GM18858 (cell line): ENCODE results near the gene GAL3ST1.

Experiments used
- ATAC-seq: cut with Tn5 transposase; IDR thresholded peaks from one replicate; pipeline ENCODE4 v1.9.1; 2021; ENCODE audit not compliant: unreplicated experiment

The GAL3ST1 gene

DNA sequence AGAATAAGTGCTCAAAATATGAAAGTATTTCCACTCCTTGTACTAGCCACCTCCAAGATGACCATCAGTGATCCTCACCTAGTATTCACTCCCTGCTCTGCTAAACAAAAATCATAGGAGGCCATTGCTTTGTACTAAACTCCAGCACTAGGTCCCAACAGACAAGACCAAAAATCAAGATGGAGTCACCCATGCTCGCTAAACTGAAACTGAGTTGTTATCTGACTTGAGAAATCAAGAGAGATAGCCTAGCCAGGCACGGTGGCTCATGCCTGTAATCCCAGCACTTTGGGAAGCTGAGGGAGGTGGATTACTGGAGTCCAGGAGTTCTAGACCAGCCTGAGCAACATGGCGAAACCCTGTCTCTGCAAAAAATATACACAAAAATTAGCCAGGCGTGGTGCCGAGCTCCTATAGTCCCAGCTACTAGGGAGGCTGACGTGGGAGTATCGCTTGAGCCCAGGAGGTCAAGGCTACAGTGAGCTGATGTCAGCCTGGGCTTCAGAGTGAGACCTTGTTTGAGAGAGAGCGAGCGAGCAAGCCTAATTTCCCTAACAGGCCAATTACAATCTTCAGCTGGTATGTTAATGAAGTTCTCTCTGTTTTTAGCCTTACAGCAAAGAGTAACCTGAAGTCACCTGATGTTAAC is 37.3 kb downstream of the GAL3ST1 start:
- ATAC-seq: no peak

DNA sequence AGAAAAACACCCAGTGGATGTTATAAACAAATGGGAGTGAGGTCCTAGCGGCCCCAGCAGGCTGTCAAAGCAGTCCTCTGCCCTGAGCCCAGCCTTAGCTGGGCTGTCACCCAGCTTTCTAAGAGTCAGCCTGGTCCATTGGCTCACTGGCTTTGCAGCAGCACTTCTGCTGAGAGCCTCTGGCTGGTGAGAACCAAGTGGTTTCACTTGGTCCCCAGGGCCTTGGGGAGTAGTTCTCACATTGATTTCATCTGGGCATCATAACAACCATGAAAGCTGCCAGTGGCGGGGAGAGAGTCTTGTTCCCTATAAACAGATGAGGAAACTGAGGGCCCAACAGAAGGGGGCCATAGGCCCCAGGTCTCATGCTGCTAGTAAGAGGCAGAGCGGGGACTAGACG is 39.3 kb downstream of the GAL3ST1 start:
- ATAC-seq: no peak

DNA sequence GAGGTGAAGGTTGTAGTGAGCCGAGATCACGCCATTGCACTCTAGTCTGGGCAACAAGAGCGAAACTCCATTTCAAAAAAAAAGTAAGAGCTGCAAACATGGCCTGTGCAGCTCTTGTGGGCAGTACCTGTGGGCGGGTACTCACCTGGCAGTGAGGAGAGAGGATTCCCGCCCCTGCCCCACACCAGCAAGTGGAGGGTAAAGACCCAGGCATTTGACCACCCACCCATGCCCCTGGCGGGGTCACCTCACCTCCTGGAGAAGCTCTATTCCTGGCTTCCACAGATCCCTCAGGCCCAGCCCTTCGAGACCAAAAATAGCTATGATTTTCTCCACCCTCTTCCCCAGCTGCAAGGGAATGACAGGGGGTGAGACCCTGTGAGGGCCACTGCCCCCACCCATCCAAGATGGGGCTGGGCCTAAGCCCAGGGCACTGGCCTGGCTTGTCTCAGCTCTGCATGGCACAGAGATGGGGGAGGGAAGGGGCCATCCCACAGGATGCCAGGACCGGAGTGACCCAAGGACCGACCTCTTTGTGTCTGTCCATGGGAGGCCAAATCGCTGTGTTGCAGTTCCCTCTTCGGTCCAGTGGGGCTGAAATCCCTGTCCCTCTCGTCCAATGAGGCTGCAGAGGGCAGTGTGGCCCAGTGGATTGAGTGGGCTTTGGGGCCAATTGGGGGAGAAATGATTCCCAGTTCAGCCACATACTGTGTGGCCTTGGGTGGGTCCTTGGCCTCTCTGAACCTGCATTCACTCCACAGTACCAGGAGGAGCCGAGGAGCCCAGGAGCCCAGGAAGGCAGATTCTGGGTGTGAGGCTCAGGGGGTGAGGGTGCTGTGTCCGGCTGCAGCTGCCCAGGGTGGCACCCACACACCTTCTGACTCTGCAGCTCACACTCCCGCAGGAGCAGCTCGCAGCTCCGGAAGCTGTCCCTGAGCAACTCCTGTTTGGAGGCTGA is 42.5 kb downstream of the GAL3ST1 start:
- no peak for ATAC-seq

DNA sequence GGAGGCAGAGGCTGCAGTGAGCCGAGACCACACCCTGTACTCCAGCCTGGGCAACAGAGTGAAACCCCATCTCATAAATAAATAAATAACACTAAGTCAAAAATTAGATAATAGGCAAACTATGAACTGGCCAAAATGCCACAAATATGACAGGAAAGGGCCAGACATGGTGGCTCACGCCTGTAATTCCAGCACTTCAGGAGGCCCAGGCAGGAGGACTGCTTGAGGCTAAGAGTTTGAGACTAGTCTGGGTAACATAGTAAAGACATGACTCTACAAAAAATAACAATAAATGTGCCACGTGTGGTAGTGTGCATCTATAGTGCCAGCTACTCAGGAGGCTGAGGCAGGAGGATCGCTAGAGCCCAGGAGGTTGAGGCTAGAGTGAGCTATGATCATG is 47.8 kb downstream of the GAL3ST1 start:
- ATAC-seq: no peak

DNA sequence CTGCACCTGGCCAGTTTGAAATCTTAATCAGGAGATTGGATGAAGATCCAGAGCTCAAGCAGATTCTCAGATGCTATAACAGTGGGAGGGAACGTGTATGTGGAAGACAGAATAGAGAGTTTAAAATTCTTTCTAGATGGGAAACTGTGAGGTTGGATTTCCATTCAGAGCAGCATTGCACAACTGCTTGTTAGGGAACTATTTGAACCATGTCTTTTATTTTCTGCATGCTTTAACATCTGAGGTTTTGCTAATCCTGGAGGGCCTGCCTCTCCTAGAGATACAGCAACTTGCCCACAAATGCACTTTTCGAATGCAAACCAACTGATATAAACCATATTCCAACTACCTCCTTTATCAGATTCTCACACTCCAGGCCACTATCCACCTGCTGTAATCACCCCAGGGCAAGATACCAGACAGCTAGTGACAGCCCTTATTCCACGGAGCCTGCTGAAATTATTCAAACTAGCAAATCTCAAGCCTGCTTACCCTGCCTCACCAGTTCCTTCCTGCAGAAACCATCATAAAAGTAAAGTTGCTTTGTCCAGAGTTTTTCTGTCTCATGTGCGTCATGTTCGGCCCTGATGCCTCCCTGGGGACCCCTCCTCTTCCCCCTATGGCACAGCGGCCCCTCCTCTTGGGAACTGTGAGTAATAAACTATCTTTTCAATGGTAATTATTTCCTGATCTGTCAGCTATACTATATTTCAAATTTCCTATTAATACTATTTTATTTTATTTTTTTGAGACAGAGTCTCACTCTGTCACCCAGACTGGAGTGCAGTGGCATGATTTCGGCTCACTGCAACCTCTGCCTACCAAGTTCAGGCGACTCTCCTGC is 50.6 kb downstream of the GAL3ST1 start:
- no peak for ATAC-seq

DNA sequence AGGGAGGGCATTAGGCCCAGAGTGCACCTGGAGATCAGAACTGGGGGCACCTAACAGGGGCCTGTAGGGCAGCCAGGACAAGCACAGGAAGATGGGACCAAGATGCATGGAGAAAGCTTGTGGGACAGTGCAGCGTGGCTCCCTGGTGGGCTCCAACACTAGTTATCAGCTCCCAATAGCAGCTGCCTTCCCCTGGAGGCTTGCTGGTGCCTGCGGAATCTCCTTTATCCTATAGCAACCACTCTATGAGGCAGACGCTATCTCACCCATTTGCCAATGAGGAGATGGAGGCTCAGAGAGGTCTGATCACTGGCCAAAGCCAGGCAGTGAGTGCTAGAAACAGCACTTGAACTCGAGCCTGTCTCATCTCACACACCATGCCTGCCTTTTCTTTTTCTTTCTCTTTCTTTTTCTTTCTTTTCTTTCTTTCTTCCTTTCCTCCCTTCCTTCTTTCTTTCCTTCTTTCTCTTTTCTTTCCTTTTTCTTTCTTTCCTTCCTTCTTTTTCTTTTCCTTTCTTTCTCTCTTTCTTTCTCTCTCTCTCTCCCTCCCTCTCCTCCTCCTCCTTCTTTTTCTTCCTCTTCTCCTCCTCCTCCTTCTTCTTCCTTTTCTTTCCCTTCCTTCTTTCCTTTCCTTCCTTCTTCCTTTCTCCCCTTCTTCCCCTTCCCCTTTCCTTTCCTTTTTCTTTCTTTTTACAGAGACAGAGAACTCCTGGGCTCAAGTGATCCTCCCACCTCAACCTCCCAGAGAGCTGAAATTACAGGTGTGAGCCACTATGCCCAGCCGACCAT is 52.9 kb downstream of the GAL3ST1 start:
- no peak for ATAC-seq

DNA sequence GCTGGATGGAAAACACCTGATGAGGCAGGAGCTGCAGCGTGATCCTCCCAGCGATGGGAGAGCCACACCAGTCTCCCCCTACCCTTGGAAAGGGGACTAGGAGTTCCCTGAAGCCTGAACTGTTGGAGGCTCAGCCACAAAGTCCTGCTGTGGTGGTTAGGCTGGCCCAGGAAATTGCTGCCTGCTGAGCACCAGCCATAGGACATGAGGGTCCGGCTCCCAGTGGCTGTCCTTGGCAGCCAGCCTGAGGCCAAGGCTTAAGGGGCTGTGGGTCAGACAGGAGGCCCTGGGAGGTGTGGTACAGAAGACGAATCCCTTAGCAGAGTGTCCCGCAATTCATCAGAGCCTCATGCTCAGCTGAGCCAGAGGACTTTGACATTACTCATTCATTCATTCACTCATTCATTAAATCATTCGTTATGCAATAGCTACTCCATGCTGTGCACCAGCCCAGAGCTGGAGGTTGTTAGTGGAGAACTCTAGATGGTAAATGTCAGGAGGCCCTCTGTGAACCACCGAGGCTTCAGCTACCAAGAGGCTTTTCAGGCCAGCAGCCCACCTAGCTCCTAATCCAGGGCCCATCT is 54.5 kb downstream of the GAL3ST1 start:
- no peak for ATAC-seq

DNA sequence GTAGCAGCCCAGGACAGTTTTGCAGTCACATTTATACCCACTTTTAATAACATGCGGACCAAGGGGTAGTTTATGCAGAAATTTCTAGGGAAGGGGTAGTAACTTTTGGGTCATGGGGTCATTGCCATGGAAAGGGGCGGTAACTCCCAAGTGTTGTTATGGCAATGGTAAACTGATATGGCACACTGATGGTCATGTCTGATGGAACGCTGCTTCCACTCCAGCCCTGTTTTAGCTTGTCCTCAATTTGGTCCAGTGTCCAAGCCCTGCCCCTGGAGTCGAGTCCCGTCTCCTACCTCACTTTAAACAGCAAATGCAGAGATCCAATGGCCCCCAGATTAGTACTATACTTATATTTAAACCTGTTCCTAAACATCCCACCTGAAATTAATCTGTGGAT is 57.7 kb downstream of the GAL3ST1 start:
- ATAC-seq: no peak

DNA sequence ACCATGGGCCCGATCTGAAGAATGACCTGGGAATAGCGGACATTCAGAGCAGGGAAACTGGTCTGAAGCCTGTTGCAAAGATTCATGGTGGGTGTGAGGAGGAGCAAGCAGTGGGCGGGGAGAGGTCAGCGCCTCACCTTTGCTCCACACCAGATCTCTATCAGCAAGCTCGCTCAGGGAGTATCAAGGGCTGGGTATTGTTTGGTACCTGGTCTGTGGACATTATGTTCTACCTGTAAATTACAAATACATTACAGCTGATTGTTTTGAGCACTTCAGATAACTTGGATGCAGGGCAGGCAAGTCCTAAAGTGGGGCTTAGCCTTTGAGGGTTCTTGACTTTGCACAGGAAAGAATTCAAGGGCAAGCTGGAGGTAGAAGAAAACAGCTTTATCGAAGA is 58.2 kb downstream of the GAL3ST1 start:
- no peak for ATAC-seq

DNA sequence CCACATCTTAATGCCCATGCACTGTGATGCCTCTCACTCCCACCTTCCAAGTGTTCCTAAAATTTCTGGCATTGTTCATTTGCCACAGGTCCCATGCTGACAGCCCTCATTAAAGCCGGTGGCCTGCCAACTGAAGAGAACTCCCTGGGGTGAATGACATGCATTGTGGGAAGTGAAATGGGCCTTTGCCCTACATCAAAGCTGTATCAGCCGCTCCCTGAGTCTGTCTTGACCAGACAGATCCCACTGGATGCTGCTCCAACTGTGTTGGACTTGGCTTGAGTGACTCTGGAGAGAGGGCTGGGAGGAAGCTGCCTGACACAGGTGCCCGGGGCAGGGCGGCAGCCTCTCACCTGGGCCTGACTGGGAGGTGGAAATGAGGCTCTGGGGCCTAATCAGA is 60.2 kb downstream of the GAL3ST1 start:
- ATAC-seq: no peak

DNA sequence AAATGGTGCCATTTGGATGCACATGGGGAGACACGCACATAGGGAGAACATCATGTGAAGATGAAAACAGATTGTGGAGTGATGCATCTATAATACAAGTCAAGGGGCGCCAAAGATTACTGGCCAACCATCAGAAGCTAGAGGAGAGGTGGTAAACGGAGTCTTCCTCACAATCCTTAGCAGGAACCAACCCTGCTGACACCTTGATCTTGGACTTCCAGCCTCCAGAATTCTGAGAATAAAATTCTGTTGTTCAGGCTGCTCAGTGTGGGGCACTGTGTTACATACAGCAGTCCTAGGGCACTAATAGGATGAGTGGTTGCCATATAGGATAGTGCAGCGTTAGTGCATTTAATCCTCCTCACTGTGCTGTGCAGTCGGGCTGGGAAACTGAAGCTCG is 61.0 kb downstream of the GAL3ST1 start:
- no peak for ATAC-seq

DNA sequence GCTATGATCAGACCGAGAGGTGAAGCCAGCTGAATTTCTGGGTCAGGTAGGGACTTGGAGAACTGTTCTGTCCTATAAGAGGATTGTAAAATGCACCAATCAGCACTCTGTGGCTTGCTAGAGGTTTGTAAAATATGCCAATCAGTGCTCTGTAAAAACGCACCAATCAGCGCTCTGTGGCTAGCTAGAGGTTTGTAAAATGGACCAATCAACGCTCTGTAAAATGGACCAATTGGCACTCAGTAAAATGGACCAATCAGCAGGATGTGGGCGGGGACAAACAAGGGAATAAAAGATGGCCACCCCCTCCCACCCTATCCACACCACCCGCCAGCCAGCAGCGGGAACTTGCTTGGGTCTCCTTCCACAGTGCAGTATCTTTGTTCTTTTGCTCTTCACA is 62.6 kb downstream of the GAL3ST1 start:
- no peak for ATAC-seq

DNA sequence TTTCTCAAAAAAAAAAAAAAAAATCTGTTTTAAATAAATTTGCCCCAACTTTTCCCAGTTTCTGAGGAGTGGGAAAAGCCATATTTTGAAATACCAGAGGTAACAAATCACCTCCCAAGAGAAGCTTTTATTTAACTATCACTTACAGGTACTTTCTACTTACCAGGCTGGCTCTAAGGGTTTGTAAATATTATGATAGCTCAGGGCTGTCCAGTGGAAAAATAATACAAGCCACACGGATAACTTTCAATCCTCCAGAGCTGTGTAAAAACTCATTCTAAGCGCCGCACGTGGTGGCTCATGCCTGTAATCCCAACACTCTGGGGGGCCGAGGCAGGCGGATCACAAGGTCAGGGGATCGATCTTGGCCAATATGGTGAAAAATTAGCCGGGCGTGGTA is 63.4 kb downstream of the GAL3ST1 start:
- no peak for ATAC-seq

DNA sequence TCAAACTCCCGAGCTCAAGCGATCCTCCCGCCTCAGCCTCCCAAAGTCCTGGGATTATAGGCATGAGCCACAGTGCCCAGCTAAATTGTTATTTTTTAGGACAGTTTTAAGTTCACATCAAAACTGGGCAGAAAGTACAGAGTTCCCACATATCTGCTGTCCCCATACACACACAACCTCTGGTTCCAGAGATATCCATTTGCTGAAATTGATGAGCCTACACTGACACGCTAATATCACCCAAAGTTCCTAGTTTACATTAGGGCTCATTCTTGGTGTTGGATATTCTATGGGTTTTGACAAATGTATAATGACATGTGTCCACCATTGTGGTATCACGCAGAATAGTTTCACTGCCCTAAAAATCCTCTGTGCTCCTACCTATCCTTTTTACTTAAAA is 66.2 kb downstream of the GAL3ST1 start:
- ATAC-seq: no peak

DNA sequence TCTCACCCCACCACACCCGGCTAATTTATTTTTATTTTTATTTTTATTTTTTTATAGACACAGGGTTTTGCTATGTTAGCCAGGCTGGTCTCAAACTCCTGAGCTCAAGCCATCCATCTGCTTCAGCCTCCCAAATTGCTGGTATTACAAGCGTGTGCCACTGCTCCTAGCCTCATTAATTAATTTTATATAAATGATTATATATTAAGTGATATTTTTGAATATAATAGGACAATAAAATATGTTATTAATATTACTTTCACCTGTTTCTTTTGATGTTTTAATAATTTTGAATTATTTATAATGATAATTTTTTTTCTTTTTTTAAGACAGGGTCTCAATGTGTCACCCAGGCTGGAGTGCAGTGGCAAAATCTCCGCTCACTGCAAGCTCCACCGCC is 66.8 kb downstream of the GAL3ST1 start:
- ATAC-seq: no peak

DNA sequence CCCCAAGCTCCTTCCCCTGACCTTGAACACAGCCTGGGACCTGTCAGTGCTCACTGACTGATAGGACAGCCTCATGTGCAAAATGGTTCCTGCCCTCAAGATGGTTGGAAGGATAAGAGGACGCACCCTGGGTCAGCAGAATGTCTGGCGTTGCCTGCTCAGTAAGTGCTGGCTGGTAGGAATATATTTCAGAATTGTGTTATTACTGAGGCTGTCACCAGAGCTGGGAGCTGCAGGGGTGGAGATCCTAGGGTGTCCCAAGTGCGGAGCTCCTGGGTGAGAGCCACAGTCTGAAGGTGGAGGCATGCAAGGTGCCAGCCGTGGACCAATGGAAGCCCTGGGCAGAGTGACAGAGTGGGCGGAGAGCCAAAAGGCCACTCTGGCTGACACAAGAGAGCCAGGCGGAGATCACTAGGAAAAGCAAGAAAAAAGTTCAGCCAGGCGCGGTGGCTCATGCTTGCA is 67.9 kb downstream of the GAL3ST1 start:
- ATAC-seq: no peak
